Amniotic epithelial cell (primary cell): Measurements from ENCODE around the gene PHYKPL.
"Not testable (repeated sequence)": the region's sequence is repeated elsewhere in the genome, so short reads cannot be mapped to it uniquely, and the experiment has no call there.

ENCODE experiments used
- DNase-seq: peaks from one replicate; pipeline ENCODE4 v3.0.0-alpha.2; 2010; ENCODE audit warnings: low read depth

PHYKPL gene

DNA sequence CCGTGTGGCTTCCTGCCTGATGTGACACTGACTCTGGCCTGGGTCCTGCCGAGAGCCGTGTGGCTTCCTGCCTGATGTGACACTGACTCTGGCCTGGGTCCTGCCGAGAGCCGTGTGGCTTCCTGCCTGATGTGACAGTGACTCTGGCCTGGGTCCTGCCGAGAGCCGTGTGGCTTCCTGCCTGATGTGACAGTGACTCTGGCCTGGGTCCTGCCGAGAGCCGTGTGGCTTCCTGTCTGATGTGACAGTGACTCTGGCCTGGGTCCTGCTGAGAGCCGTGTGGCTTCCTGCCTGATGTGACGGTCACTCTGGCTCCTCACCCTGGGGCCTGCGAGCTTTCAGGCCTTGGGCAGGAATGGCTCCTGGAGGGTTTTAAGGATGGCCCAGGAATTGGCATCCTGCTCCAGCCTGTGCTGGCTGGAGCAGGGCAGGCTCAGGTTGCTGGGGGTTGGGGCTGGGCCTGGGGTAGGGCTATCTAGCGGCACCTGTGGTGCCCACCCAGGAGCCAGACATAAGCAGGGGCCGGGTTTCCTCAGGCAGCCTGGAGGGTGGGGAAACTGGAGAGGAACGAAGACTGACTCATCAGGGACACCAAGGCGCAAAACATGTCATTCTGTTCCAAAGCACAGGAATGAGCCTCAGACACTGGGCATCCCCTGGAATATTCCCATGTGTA lies 7.2 kb upstream of the PHYKPL start:
- not testable (repeated sequence) for DNase-seq

GRCh38 chr5:178238711-178239592 lies 6.3 kb upstream of the PHYKPL start:
- DNase-seq = no peak

- no peak for DNase-seq
These were observed 5.7 kb upstream of the PHYKPL start for GRCh38 chr5:178238313-178238635.

DNA sequence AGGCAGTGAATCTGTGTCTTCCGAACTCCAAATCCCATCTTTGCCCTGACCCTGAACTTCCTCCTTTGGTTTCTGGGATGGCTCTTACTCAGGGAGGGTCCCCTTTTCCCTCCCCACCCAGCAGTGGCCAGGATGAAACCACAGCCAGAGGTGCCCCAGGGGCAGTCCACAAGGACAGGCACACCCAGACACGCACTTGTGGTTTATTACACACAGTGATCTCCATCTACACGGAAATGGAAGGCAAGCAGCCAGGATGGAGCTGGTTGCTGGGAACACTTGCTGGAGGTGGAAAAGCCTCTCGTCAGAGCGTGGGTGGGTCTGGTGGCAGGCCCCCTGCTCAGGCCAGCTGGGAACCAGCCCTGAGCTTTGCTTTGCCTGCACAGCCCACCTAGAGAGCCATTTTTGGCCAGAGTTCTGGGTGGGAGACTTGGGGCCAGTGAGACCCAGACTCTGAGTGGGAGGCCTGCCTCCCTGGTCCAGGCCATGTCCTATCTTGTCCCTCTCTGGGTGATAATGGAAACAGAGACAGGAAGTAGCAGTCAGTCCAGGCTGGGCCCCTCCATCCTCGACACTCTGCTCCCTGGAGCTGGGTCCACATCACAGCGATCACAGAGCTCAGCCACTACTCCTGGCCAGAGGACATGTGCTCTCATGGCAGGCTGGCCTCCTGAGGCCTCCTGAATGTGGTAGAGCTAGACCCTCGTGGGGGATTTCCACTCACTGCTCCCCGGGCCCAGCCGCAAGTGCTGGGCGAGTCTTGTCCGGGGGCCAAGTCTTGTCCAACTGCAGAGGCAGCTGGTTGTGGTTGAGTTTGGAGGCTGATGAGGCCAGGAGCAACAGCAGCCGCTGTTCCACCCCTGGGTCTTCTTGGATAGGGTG lies 5.1 kb upstream of the PHYKPL start:
- no peak for DNase-seq

GRCh38 chr5:178236679-178237078 lies 4.1 kb upstream of the PHYKPL start:
- DNase-seq = no peak

- no peak for DNase-seq
These were observed 3.5 kb upstream of the PHYKPL start for GRCh38 chr5:178236126-178236525.

DNA sequence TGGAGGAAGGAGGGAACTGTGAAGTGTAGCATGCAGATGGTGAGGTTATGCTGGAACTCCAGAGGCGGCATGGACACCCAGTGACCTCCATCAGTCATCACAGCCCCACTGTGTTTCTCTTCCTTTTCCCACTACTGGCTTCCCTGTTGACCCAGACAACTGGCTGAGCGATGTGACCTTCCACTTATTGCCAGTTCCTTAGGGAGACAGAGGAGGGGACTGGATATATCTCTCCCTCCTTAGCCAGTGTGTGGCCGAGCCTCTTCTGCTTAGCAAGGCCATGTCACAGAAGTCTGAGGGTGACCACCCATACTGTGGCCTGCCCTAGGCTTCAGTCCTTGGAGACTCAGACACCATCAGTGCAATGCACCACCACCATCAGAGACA lies 3.0 kb upstream of the PHYKPL start:
- no peak for DNase-seq

- DNase-seq = peak; percentile 44
These were observed 2.4 kb upstream of the PHYKPL start for GRCh38 chr5:178234750-178235587.

GRCh38 chr5:178234121-178234749 lies 1.6 kb upstream of the PHYKPL start:
- no peak for DNase-seq

- DNase-seq = no peak
These were observed 373 bp upstream of the PHYKPL start for GRCh38 chr5:178232920-178233429.

- DNase-seq = no peak
These were observed 971 bp downstream of the PHYKPL start for GRCh38 chr5:178231539-178232123.

DNA sequence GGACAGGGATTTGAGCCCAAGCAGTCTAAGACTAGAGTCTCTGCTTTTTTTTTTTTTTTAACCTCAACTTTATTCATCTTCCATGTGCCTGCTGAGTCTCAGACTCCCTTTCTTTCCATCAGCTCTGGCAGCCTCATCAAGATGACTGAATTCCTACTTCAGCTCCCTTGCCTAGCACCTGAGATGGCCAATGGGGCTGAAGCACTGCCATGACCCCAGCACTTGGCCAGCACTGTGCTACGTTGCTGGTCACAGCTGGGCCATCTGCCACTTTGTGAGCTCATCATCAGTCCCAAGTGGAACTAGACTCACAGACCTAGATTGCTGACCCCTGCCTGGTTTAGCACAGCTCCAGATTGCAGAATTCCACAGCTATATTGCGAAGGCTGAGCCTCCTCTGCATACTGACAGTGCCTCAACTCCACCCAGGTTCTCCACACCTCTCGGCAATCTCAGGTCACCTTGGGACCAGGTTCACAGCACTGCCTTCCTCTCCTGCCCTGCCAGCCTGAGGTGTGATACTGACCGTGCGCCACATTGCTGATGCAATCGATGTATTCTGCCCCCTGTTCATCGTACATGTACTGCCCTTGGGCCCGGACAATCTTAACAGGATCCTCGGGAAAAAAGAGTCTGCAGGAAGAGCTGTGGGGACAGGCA lies 1.6 kb downstream of the PHYKPL start:
- DNase-seq = peak; percentile 17

DNA sequence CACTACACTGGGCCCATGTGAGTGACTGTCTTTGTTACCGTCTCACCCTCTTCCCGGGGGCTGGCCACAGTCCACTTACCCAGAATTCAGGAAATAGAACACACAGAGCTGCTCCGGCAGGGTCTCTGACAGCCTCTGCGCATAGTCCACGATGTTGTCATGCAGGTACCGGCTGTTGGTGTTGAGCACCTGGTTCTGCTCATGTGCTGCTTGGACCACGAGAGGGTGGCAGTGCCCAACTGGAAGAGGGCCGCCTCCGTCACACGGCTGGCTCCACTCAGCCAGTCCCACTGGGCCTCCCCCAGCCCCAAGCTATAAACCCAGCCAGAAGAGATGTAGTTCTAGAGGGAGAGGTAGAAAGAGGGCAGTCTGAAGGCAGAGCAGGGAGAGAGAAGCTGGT lies 2.7 kb downstream of the PHYKPL start:
- no peak for DNase-seq

DNA sequence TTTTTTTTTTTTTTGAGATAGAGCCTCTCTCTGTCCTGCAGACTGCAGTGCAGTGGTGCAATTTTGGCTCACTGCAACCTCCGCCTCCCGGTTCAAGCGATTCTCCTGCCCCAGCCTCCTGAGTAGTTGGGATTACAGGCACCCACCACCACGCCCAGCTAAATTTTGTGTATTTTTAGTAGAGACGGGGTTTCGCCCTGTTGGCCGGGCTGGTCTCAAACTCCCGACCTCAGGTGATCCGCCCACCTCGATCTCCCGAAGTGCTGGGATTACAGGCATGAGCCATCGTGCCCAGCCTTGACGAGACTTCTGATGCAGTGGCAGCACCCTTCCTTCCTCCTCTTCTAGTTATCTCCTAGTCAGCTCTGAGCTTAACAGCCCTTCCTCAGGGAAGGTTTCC lies 3.5 kb downstream of the PHYKPL start:
- not testable (repeated sequence) for DNase-seq

DNA sequence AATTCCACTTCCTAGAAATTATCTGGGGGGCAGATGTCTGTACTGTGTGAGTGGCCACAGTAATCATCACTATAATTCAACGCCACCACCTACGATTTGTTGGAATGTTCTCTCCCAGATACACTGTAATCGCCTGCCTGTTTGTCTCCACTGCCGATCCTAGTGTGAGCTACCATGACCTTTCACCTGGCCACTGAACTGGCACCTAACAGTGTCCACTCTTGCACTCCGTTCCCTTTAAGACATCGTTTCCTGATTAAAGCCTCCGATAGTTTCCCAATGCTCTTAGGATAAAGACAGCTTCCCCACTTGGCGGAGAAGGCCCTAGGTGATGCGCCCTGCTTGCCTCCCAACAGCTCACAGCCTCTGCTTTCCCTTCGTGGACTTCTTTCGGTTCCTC lies 4.0 kb downstream of the PHYKPL start:
- DNase-seq = no peak

DNA sequence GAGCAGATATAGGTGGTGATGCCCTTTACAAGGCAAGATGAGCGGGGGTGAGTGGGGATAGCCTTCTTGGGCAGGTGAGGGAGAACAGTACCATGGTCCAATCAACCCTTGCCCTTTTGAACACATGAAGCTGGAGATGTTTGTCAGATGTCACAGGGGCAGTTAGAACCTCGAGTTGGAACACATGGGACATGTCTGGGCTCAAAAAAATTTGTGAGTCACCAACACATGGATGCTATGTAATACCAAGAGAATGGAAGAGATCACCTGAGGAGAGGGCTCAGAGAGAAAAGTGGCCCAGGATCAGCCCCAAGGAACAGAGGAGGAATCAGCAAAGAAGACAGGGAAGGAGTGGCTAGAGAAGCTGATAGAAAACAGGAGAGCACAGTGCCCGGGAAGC lies 4.7 kb downstream of the PHYKPL start:
- no peak for DNase-seq

GRCh38 chr5:178227138-178227659 lies 5.4 kb downstream of the PHYKPL start:
- DNase-seq = peak; percentile 52

DNA sequence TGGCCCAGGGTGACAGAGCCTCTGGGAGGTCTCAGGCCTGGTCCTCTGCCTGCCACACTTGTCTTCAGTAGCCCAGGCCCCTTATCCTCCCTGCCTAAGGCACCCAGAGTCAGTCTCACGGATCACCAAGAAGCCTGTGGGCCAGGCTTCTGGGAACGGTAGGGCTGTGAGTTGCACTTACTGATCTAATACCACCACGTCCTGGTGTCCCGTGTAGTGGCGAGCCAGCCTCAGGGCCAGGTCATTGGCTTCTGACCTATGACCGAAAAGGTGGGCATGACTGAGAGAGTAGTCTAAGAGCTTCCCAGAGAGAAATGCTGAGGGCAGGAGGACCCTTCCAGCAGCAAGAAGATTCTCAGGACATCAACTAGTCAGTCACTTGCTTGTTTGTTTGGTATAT lies 7.4 kb downstream of the PHYKPL start:
- DNase-seq = no peak

DNA sequence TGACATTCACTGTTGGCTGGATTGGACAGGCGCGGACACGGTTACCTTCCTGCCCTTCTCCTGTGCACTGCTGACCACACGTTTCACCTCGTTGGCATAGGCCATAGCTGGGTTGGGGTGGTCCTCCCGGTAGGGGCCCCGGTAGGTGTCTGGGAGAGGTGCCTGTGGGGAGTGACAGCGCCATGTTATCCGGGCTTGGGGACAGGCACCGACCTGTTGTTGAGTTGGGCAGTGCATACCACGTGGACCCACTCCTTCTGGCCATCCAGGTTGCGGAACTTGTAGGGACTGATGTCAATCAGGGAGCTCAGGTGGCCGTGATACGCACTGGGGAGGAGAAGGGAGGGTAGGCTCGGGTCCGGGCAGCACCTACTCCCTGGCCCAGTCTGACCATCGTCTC lies 8.2 kb downstream of the PHYKPL start:
- DNase-seq = no peak

DNA sequence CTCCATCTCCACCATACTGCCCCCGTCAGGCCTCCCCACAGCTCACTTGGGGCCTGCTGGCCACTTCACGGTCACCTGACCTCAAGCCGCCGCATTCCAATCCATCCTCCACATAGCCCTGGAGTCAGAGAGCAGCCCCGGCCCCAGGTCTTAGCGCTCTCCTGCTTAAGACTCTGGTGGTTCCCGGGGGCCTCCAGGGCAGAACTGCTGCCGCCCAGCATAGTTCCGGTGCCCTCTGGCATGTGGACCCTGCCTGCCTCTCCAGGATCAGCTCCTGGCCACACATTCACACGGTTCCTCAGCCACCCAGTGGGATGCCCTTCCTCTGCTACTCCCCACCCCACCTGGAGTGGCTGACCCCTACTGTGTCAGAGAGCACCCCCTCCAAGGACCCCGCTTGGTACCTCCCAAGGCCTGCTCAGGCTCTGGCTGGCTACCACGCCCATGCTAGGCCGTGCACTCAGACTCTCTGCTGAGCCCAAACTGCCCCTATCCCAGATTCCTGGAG lies 8.7 kb downstream of the PHYKPL start:
- peak; percentile 49 for DNase-seq
